ENCODE measurements around the gene COX19.
"Not testable (repeated sequence)": the region's sequence is repeated elsewhere in the genome, so short reads cannot be mapped to it uniquely, and the experiment has no call there.

The COX19 gene

GRCh38 chr7:960269-960871, 15.0 kb downstream of the COX19 start:
- Histone ChIP-seq H3K36me3 (ENCODE audit: control insufficient read depth in 1 of 2, insufficient read depth in 2 of 2, low read length in 2 of 2) (no peaks in the 10 kb centered on the region), H3K4me3 (ENCODE audit: low read depth in 1 of 2, low read length in 2 of 2) (no peak overlapping the region), H3K9me3 (ENCODE audit: control insufficient read depth in 1 of 2, low read length in 2 of 2) (no peaks in the 10 kb centered on the region), H3K27ac (ENCODE audit: low read depth, low read length) (no peak overlapping the region), H3K27me3 (ENCODE audit: control insufficient read depth in 1 of 2, insufficient read depth in 2 of 2, low read length in 2 of 2) (peaks cover 0 to 8% of the 10 kb centered on the region in 2 donors), H3K9ac (ENCODE audit: low read depth in 1 of 2, low read length in 2 of 2) (no peak overlapping the region), H3K4me1 (ENCODE audit: control insufficient read depth in 1 of 2, insufficient read depth in 2 of 2, low read length in 2 of 2) (peaks cover 11 to 20% of the 10 kb centered on the region in 2 donors)

GRCh38 chr7:959740-960139, 15.6 kb downstream of the COX19 start:
- H3K27ac ChIP-seq (ENCODE audit: low read depth, low read length); H3K9me3 ChIP-seq (ENCODE audit: control insufficient read depth in 1 of 2, low read length in 2 of 2); H3K36me3 ChIP-seq (ENCODE audit: control insufficient read depth in 1 of 2, insufficient read depth in 2 of 2, low read length in 2 of 2); H3K9ac ChIP-seq (ENCODE audit: low read depth in 1 of 2, low read length in 2 of 2); H3K27me3 ChIP-seq (ENCODE audit: control insufficient read depth in 1 of 2, insufficient read depth in 2 of 2, low read length in 2 of 2); H3K4me3 ChIP-seq (ENCODE audit: low read depth in 1 of 2, low read length in 2 of 2): not testable (repeated sequence)
- H3K4me1 ChIP-seq (ENCODE audit: control insufficient read depth in 1 of 2, insufficient read depth in 2 of 2, low read length in 2 of 2), result peaks cover 6 to 14% of the 10 kb centered on the region in 2 donors

- Histone ChIP-seq H3K27me3 (ENCODE audit: control insufficient read depth in 1 of 2, insufficient read depth in 2 of 2, low read length in 2 of 2) (peaks cover 0 to 8% of the 10 kb centered on the region in 2 donors), H3K36me3 (ENCODE audit: control insufficient read depth in 1 of 2, insufficient read depth in 2 of 2, low read length in 2 of 2) (no peaks in the 10 kb centered on the region), H3K27ac (ENCODE audit: low read depth, low read length) (no peak overlapping the region), H3K4me3 (ENCODE audit: low read depth in 1 of 2, low read length in 2 of 2) (no peak overlapping the region), H3K4me1 (ENCODE audit: control insufficient read depth in 1 of 2, insufficient read depth in 2 of 2, low read length in 2 of 2) (peaks cover under 1 to 9% of the 10 kb centered on the region in 2 donors), H3K9me3 (ENCODE audit: control insufficient read depth in 1 of 2, low read length in 2 of 2) (no peaks in the 10 kb centered on the region), H3K9ac (ENCODE audit: low read depth in 1 of 2, low read length in 2 of 2) (no peak overlapping the region)
These were observed 16.1 kb downstream of the COX19 start for GRCh38 chr7:959271-959670.

GRCh38 chr7:958221-959200, 16.8 kb downstream of the COX19 start:
- Histone ChIP-seq H3K4me1 (ENCODE audit: control insufficient read depth in 1 of 2, insufficient read depth in 2 of 2, low read length in 2 of 2) (peaks cover 0 to 2% of the 10 kb centered on the region in 2 donors), H3K4me3 (ENCODE audit: low read depth in 1 of 2, low read length in 2 of 2) (no peak overlapping the region), H3K27me3 (ENCODE audit: control insufficient read depth in 1 of 2, insufficient read depth in 2 of 2, low read length in 2 of 2) (peaks cover 0 to 4% of the 10 kb centered on the region in 2 donors), H3K9me3 (ENCODE audit: control insufficient read depth in 1 of 2, low read length in 2 of 2) (no peaks in the 10 kb centered on the region), H3K36me3 (ENCODE audit: control insufficient read depth in 1 of 2, insufficient read depth in 2 of 2, low read length in 2 of 2) (no peaks in the 10 kb centered on the region), H3K27ac (ENCODE audit: low read depth, low read length) (no peak overlapping the region), H3K9ac (ENCODE audit: low read depth in 1 of 2, low read length in 2 of 2) (no peak overlapping the region)

DNA sequence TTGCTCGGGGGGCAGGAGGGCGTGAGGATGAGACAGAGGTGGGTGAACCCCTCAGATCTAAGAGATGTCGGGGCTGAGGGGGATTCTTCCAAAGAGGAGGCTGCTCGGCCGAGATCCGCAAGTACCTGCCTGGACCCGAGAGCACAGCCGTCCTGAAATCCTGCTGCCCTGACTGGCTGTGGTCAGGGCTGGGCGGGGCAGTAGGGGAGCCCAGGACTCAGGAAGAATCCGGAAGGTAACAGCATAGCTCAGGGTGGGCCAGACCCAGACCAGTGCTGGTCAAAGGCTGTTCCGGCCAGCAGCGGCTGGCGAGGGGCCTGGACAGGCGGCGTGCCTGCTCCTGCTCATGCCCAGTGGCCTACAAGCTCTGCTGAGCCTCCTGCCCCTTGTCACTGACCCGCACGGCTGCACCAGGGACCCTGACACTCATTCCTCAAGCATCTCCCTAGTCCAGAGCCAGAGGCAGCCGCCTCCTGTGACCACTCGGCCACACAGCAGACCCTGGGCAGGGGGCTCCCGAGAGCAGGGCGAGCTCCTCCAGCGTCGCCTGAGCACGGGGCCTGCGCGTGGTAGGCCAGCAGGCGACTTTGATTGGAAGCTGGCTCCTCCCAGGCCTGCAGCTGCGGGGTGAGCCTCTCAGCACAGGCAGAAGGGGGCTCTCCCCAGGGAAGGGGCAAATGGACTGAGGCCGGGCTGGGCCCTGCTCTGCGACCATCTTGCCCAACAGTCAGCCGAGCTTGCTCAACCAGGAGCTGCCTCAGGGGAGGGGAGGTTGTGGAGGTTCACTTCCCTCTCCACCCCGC, 17.7 kb downstream of the COX19 start:
- Histone ChIP-seq H3K4me1 (ENCODE audit: control insufficient read depth in 1 of 2, insufficient read depth in 2 of 2, low read length in 2 of 2) (peaks cover 6 to 9% of the 10 kb centered on the region in 2 donors), H3K9ac (ENCODE audit: low read depth in 1 of 2, low read length in 2 of 2) (no peak overlapping the region), H3K9me3 (ENCODE audit: control insufficient read depth in 1 of 2, low read length in 2 of 2) (no peaks in the 10 kb centered on the region), H3K4me3 (ENCODE audit: low read depth in 1 of 2, low read length in 2 of 2) (no peak overlapping the region), H3K36me3 (ENCODE audit: control insufficient read depth in 1 of 2, insufficient read depth in 2 of 2, low read length in 2 of 2) (no peaks in the 10 kb centered on the region), H3K27me3 (ENCODE audit: control insufficient read depth in 1 of 2, insufficient read depth in 2 of 2, low read length in 2 of 2) (no peaks in the 10 kb centered on the region), H3K27ac (ENCODE audit: low read depth, low read length) (no peak overlapping the region)

GRCh38 chr7:956031-956430, 19.3 kb downstream of the COX19 start:
- H3K4me1 ChIP-seq (ENCODE audit: control insufficient read depth in 1 of 2, insufficient read depth in 2 of 2, low read length in 2 of 2), result peaks cover 11 to 15% of the 10 kb centered on the region in 2 donors
- no peak overlapping the region for H3K27ac ChIP-seq (ENCODE audit: low read depth, low read length)
- no peak overlapping the region for H3K9ac ChIP-seq (ENCODE audit: low read depth in 1 of 2, low read length in 2 of 2)
- no peaks in the 10 kb centered on the region for H3K36me3 ChIP-seq (ENCODE audit: control insufficient read depth in 1 of 2, insufficient read depth in 2 of 2, low read length in 2 of 2)
- no peaks in the 10 kb centered on the region for H3K9me3 ChIP-seq (ENCODE audit: control insufficient read depth in 1 of 2, low read length in 2 of 2)
- H3K4me3 ChIP-seq (ENCODE audit: low read depth in 1 of 2, low read length in 2 of 2), result no peak overlapping the region
- no peaks in the 10 kb centered on the region for H3K27me3 ChIP-seq (ENCODE audit: control insufficient read depth in 1 of 2, insufficient read depth in 2 of 2, low read length in 2 of 2)

DNA sequence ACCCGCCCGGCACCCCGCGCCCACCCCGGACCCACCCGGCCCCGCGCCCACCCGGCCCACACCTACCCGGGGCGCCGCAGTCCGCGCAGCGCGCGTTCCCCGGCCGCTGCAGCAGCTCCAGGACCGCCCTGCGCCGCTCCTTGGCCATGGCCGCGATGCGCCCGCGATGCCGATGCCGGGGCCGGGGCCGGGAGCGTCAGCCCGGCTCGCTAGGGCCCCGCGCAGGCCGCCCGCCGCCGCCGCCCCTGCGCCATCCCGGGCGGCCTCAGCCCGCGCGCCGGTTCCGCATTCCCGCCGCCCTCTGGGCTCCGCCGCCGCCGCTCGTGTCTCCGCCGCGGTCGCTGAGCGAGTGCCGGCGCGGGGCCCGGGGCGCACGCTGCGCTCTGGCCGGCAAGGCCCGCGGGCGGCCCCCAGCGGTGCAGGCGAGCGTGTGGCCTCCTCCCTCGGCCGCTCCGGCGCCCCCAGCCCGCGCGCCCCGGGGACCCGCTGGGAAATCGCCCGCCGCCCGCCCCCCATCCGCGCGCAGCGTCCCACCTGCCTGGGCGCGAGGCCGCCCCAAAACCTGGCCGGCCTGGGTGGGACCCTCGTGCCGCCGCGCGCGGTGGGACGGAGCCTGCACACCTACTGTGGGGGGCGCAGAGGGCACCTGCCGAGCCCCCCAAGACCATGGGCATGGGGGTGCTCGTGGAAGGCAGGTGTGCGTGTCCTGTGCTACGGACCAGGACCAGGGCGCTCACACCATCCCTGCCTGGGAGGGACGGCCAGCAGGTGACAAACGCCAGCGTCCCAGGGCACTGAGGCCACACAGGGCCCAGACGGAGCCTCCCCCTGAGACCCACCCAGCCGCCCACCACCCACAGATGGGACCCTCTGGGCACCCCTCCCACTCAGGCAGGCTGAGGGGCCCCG, 20.8 kb downstream of the COX19 start, which contains the start of gene ADAP1:
Gene ADAP1, minus strand, starts transcription at position 351 of the 909 bp plus-strand sequence. Its CDS starts 203 bp downstream, at position 148.
- Histone ChIP-seq H3K27me3 (ENCODE audit: control insufficient read depth in 1 of 2, insufficient read depth in 2 of 2, low read length in 2 of 2) (no peaks in the 10 kb centered on the region), H3K9ac (ENCODE audit: low read depth in 1 of 2, low read length in 2 of 2) (peak within 1 kb of the TSS; percentile 66 to 70), H3K36me3 (ENCODE audit: control insufficient read depth in 1 of 2, insufficient read depth in 2 of 2, low read length in 2 of 2) (no peaks in the 10 kb centered on the region), H3K4me3 (ENCODE audit: low read depth in 1 of 2, low read length in 2 of 2) (peak within 1 kb of the TSS; percentile 54 to 75), H3K9me3 (ENCODE audit: control insufficient read depth in 1 of 2, low read length in 2 of 2) (no peaks in the 10 kb centered on the region), H3K27ac (ENCODE audit: low read depth, low read length) (peak within 1 kb of the TSS; percentile 25), H3K4me1 (ENCODE audit: control insufficient read depth in 1 of 2, insufficient read depth in 2 of 2, low read length in 2 of 2) (peaks cover 11 to 19% of the 10 kb centered on the region in 2 donors)

GRCh38 chr7:953547-954327, 21.6 kb downstream of the COX19 start:
- H3K36me3 ChIP-seq (ENCODE audit: control insufficient read depth in 1 of 2, insufficient read depth in 2 of 2, low read length in 2 of 2), result no peaks in the 10 kb centered on the region
- H3K27ac ChIP-seq (ENCODE audit: low read depth, low read length), result peak overlapping the region; percentile 25
- H3K9me3 ChIP-seq (ENCODE audit: control insufficient read depth in 1 of 2, low read length in 2 of 2), result no peaks in the 10 kb centered on the region
- H3K4me3 ChIP-seq (ENCODE audit: low read depth in 1 of 2, low read length in 2 of 2), result peak overlapping the region; percentile 54 to 75
- H3K4me1 ChIP-seq (ENCODE audit: control insufficient read depth in 1 of 2, insufficient read depth in 2 of 2, low read length in 2 of 2), result peaks cover 11 to 27% of the 10 kb centered on the region in 2 donors
- no peaks in the 10 kb centered on the region for H3K27me3 ChIP-seq (ENCODE audit: control insufficient read depth in 1 of 2, insufficient read depth in 2 of 2, low read length in 2 of 2)
- peak overlapping the region; percentile 66 to 70 for H3K9ac ChIP-seq (ENCODE audit: low read depth in 1 of 2, low read length in 2 of 2)

Data from duodenal mucosa (tissue), 2 donors.